HEK293T (cell line): ENCODE data around the gene FAM81A.

Experiments used
- ARNT ChIP-seq: fragments of 450-650 bp; IDR thresholded peaks from 2 replicates; pipeline ENCODE4 v1.6.1; 2017; ENCODE audit warnings: mild to moderate bottlenecking
- BHLHE40 ChIP-seq: fragments of 450-650 bp; IDR thresholded peaks from 2 replicates; pipeline ENCODE4 v1.6.1; 2016; ENCODE audit warnings: mild to moderate bottlenecking, moderate library complexity, borderline replicate concordance
- CTBP1 ChIP-seq: fragments of 450-650 bp; IDR thresholded peaks from 2 replicates; pipeline ENCODE4 v1.6.1; 2016; ENCODE audit warnings: borderline replicate concordance
- ELF4 ChIP-seq: fragments of 450-650 bp; IDR thresholded peaks from 2 replicates; pipeline ENCODE4 v1.6.1; 2017; ENCODE audit warnings: antibody characterized with exemption
- FOXA1 ChIP-seq: fragments of 450-650 bp; IDR thresholded peaks from 2 replicates; pipeline ENCODE4 v1.6.1; 2016; ENCODE audit warnings: mild to moderate bottlenecking
- FOXM1 ChIP-seq: fragments of 450-650 bp; IDR thresholded peaks from 2 replicates; pipeline ENCODE4 v1.6.1; 2017; ENCODE audit warnings: mild to moderate bottlenecking, borderline replicate concordance
- HDGF ChIP-seq: fragments of 450-650 bp; IDR thresholded peaks from 2 replicates; pipeline ENCODE4 v1.6.1; 2017; ENCODE audit warnings: antibody characterized with exemption, borderline replicate concordance
- SP1 ChIP-seq: fragments of 450-650 bp; IDR thresholded peaks from 2 replicates; pipeline ENCODE4 v1.6.1; 2017
- SUZ12 ChIP-seq: fragments of 450-650 bp; IDR thresholded peaks from 2 replicates; pipeline ENCODE4 v1.6.1; 2016; ENCODE audit warnings: mild to moderate bottlenecking
- TARDBP ChIP-seq: fragments of 450-650 bp; IDR thresholded peaks from 2 replicates; pipeline ENCODE4 v1.6.1; 2016
- TF ChIP-seq, protein P1 (sequence below): fragments of 450-650 bp; IDR thresholded peaks from 2 replicates; pipeline ENCODE4 v1.6.1; 2016

GRCh38 chr15:59550530-59550929 is 112.5 kb downstream of the FAM81A start:
- no peak for TF ChIP-seq ELF4
- TF ChIP-seq SUZ12, result no peak
- no peak for TF ChIP-seq FOXM1
- no peak for TF ChIP-seq TARDBP
- no peak for TF ChIP-seq BHLHE40
- no peak for TF ChIP-seq SP1
- no peak for TF ChIP-seq ARNT
- TF ChIP-seq, protein P1, sequence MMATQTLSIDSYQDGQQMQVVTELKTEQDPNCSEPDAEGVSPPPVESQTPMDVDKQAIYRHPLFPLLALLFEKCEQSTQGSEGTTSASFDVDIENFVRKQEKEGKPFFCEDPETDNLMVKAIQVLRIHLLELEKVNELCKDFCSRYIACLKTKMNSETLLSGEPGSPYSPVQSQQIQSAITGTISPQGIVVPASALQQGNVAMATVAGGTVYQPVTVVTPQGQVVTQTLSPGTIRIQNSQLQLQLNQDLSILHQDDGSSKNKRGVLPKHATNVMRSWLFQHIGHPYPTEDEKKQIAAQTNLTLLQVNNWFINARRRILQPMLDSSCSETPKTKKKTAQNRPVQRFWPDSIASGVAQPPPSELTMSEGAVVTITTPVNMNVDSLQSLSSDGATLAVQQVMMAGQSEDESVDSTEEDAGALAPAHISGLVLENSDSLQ, result no peak
- no peak for TF ChIP-seq HDGF
- TF ChIP-seq FOXA1, result no peak
- TF ChIP-seq CTBP1, result no peak
